ENCODE results near the gene CACNA1S.

Gene CACNA1S

GRCh38 chr1:201092738-201093137 lies 19.5 kb downstream of the CACNA1S start:
- DNase-seq, result no peak

DNA sequence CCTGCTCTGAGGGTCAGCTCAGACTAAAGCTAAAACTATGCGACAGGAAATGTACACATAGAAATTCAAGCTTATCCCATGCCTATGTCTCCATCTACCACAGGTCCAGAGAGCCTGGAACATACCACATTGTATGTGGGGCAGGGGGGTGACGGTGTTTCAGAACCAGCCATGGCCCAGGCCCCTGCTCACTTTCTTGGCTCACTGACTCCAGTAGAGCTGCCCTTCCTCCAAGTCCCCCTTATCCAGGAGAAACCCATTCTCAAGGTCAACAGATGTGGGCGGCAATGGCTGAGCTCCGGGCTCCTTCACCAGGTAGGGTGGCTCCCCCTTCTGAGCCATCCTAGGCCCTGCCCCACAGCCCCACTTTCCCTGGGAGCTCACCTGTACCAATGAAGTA lies 21.0 kb downstream of the CACNA1S start:
- DNase-seq, result peak; percentile 17

GRCh38 chr1:201090541-201090940 lies 21.7 kb downstream of the CACNA1S start:
- DNase-seq, result no peak

- DNase-seq, result no peak
These were observed 22.6 kb downstream of the CACNA1S start for GRCh38 chr1:201089596-201089995.

- no peak for DNase-seq
These were observed 23.2 kb downstream of the CACNA1S start for GRCh38 chr1:201088901-201089525.

DNA sequence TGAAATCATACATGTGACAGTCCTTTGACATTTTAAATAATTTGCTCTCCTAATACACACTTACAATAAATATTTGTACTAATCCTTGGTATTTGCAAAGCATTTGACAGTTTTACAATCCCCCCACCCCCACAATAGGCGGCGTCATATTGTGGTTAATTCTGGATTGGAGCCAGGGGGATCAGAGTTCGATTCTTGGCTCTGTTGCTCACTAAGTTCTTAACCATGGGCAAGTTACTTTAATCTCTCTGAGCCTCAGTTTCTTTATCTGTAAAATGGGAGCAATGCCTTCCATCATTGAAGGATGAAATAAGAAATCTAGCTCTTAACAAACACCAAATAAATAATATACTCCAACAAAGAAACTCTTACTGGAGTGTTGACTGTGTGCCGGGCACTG lies 23.8 kb downstream of the CACNA1S start:
- no peak for DNase-seq

DNA sequence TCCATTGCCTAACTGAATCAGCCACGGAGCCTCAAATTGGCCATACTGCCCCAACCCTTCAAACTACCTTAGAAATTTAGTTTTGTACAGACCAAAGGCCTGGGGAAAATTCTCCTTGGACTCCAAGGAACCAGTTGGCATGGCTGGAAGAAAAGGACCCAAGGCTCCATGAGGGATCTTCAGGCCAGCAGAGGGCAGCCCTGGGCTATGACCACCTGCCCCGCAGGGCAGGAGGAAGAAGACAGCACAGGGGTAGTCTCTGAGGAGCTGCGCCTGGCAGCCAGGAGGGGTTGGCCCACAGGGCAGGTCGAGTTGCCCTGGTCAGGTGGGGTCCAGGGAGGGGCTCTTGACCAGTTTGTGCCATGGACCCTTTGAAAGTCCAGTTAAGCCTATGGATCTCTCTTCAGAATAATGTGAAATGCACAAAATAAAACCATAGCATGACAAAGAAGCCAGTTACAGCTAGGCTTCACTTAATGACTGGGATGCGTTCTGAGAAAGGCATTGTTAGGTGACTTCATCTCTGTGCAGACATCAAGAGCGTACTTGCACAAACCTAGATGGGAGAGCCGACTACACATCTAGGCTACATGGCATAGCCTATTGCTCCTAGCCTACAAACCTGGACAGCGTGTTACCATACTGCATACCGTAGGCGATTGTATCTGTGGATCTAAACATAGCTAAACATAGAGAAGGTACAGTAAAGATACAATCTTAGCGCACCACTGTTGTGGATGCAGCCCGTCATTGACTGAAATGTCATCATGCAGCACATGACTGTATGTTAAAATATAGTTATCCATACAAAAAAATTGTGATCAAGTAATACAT lies 26.1 kb downstream of the CACNA1S start:
- DNase-seq, result peak; percentile 42

DNA sequence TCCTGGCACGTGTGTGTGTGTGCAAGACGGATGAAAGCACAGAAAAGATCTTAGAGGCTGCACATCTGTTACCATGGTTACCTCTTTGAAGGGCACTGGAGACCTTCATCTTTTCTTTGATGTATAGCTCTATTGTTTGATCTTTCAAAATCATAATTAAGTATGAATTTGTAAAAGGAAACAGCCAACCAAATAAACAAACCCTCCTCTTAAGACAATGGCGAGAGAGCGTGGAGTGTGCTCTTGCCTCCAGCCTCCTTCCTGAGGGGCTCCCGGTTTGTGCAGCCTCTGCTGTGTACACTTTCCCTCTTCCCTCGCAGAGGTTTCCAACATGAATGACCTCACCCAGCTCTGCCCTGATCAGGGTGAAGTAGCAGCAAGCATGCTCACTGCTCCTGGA lies 27.9 kb downstream of the CACNA1S start:
- DNase-seq, result no peak

- no peak for DNase-seq
These were observed 28.5 kb downstream of the CACNA1S start for GRCh38 chr1:201083741-201084140.

DNA sequence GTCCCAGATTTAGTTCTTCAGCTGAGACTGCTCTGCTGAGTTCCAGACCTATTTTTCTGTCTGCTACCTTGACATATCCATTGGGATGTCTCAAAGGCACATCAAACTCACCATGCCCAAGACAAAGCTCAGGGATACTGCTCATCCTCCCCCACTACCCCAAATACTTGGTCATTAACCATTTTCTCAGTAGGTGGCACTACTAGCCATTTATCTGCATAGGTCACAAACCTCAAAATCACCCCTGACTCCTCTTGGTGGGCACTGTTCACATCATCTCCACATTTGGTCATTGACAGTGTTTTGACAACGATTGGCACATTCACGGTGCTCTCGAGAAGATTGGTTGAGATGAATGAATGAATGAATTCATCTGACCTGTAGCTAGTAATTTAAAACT lies 32.1 kb downstream of the CACNA1S start:
- no peak for DNase-seq

DNA sequence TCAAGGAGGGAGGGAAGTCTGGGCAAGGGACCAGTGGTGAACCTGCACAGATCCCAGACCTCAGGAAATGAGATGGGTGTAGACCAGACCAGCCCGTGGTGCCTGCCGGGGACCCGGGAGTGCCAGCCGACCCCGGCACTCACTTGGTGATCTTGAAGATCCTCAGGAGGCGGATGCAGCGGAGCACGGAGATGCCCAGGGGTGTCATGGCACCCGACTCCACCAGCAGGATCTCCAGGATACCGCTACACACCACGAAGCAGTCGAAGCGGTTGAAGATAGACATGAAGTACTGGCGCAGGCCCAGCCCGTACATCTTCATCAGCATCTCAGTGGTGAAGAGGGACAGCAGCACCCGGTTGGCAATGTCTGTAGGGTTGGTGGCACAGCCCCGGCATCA lies 34.5 kb downstream of the CACNA1S start:
- no peak for DNase-seq

DNA sequence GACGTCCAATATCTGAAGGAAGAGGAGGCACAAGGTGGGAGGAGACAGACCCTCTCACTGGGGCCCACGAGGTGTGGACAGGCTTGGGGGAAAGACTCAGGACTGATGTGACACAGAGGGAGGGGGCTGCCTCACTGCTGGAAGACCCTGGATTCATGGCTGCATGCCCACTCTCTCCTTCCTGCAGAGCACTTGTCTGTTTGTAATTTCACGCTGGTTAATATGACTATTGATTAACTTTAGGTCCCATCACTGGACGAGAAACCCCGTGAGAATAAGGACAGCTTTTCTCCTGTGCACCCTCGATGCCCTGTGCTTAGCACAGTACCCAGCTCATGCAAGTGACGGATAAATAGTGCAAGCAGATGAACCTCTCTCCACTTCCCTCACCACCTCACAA lies 35.1 kb downstream of the CACNA1S start:
- DNase-seq, result no peak

GRCh38 chr1:201076092-201076491 lies 36.1 kb downstream of the CACNA1S start:
- DNase-seq, result no peak

DNA sequence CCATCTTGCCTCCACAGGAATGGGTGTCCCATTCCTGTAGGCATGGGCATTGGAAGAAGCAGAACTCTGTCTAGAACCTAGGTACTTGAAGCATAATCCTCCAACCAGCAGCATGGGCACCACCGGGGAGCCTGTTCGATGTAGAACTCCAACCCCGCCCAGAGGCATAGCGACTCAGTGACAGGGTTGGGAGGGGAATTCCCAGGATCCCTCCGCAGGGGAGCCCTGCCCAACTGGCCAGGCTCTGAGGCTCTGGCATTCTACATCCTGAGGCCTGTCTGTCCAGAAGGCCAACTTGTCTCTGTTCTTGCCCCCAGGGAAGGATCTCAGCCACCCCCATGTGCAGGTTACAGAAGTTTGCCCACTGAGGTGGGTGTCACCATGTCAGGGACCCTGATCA lies 38.2 kb downstream of the CACNA1S start:
- DNase-seq, result no peak

GRCh38 chr1:201072922-201073321 lies 39.3 kb downstream of the CACNA1S start:
- no peak for DNase-seq

DNA sequence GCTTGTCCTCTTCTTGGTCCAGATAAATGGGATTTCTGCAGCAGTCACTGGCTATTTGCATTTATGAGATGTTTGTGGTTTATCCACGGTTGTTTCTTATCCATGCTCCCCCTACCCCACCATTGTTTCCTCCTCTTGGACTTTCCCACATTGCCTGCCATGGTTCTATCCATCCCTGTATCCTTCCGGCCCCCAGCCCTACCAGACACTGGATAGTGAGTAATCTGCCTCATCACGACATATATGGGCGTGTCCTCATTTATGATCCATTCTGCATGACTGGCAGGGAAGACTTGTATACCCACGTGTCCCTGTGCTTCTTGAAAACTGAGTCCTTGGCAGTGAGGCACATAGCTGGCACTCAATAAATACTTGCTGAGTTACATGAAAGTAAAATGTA lies 40.1 kb downstream of the CACNA1S start:
- DNase-seq, result peak; percentile 25

- no peak for DNase-seq
These were observed 42.6 kb downstream of the CACNA1S start for GRCh38 chr1:201069636-201070035.

DNA sequence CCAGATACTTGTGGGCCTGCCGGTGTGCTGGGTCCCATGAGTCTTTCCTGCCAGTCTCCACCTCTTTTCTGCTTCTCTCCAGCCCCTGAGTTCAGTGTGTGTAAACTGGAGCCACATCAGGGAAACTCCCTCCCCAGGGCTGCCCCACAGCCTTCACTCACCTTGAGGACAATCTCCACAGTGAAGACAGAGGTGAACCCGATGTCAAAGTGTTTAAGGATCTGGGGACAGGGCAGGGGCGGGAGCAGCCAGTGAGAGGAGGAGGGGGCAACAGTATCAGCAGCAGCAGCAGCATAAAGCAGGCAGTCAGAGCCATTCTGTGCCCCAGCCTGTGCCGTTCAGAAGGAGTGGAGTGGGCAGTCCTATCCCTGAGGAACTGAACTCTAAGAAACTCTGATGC lies 43.2 kb downstream of the CACNA1S start:
- no peak for DNase-seq

- DNase-seq, result no peak
These were observed 45.2 kb downstream of the CACNA1S start for GRCh38 chr1:201066986-201067385.

- no peak for DNase-seq
These were observed 46.5 kb downstream of the CACNA1S start for GRCh38 chr1:201065686-201066085.

DNA sequence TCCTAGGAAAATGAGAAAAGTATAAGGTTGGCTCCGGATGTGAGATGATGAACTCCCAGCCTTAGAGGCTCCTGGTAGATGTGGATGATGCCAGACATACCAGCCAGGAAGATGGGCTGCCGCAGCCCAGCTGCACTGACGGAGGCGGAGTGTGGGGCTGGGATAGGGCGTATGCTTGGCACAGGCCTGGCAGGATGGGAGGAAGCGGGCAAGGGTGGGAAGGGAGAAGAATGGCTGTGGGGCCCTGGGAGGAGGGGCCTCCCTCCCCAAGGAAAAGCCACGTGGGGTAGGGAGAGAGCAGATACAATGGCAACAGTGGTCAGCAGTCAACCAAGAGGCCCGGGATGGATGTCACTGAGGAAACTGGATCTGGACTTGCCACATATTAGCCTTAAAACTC lies 47.4 kb downstream of the CACNA1S start:
- no peak for DNase-seq

DNA sequence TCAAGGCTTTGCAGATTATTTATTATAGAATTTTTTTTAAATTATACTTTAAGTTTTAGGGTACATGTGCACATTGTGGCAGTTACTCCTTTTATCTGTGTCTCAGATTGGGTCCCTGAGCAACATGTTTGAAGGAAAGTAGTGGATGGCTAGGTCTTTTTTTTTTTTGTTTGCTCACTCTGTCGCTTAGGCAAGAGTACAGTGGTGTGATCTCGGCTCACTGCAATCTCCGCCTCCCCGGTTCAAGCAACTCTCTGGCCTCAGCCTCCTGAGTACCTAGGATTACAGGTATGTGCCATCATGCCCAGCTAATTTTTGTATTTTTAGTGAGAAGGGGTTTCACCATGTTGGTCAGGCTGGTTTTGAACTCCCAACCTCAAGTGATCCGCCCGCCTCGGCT lies 49.1 kb downstream of the CACNA1S start:
- DNase-seq, result no peak

GRCh38 chr1:201062511-201063091 lies 49.6 kb downstream of the CACNA1S start:
- no peak for DNase-seq

GRCh38 chr1:201061886-201062285 lies 50.3 kb downstream of the CACNA1S start:
- no peak for DNase-seq
